ENCODE measurements around the gene SGMS2.

- TF ChIP-seq, protein P1, sequence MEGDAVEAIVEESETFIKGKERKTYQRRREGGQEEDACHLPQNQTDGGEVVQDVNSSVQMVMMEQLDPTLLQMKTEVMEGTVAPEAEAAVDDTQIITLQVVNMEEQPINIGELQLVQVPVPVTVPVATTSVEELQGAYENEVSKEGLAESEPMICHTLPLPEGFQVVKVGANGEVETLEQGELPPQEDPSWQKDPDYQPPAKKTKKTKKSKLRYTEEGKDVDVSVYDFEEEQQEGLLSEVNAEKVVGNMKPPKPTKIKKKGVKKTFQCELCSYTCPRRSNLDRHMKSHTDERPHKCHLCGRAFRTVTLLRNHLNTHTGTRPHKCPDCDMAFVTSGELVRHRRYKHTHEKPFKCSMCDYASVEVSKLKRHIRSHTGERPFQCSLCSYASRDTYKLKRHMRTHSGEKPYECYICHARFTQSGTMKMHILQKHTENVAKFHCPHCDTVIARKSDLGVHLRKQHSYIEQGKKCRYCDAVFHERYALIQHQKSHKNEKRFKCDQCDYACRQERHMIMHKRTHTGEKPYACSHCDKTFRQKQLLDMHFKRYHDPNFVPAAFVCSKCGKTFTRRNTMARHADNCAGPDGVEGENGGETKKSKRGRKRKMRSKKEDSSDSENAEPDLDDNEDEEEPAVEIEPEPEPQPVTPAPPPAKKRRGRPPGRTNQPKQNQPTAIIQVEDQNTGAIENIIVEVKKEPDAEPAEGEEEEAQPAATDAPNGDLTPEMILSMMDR (IDR thresholded peaks at IDR 0.05): no peak
- no peak for TF ChIP-seq POLR2A (IDR thresholded peaks at IDR 0.05)
Observed at GRCh38 chr4:107896646-107897045, 71.9 kb downstream of the SGMS2 start.
